Osteocyte (in vitro differentiated cells): ENCODE measurements around the gene ADGRB2. TPM values are rescaled to one million over a fixed set of nuclear protein-coding genes. Genes with fewer than 3 reads are reported as not detected.

Experiments used
- DNase-seq: peaks from one replicate; pipeline ENCODE4 v3.0.0; 2021; ENCODE audit warnings: mixed read lengths; ENCODE audit not compliant: unreplicated experiment; ENCODE audit errors: extremely low spot score
- H3K27ac Mint-ChIP-seq: one replicate; pipeline ENCODE4 v1.8.0; 2021; ENCODE audit warnings: mild to moderate bottlenecking, mixed read lengths; ENCODE audit not compliant: unreplicated experiment
- H3K27me3 Mint-ChIP-seq: one replicate; pipeline ENCODE4 v1.8.0; 2021; ENCODE audit warnings: mixed read lengths; ENCODE audit not compliant: unreplicated experiment
- H3K36me3 Mint-ChIP-seq: one replicate; pipeline ENCODE4 v1.8.0; 2021; ENCODE audit warnings: mixed read lengths; ENCODE audit not compliant: unreplicated experiment
- H3K4me1 Mint-ChIP-seq: one replicate; pipeline ENCODE4 v1.8.0; 2021; ENCODE audit warnings: mixed read lengths; ENCODE audit not compliant: unreplicated experiment
- H3K4me3 Mint-ChIP-seq: one replicate; pipeline ENCODE4 v1.8.0; 2021; ENCODE audit warnings: mild to moderate bottlenecking, moderate library complexity, mixed read lengths; ENCODE audit not compliant: unreplicated experiment
- H3K9me3 Mint-ChIP-seq: one replicate; pipeline ENCODE4 v1.8.0; 2021; ENCODE audit warnings: mixed read lengths; ENCODE audit not compliant: unreplicated experiment
- total RNA-seq: library from RNA; stranded (reverse); gene quantifications from 2 replicates; pipeline ENCODE4 v1.2.1, GENCODE V29; 2021
- TF ChIP-seq, protein P1 (sequence below): fragments of 200-600 bp; sonication (generic); IDR thresholded peaks from 2 replicates; pipeline ENCODE4 v1.5.0; 2021; ENCODE audit warnings: antibody characterized with exemption, mild to moderate bottlenecking, moderate library complexity

Gene ADGRB2
- total RNA-seq, 1 donor from 2014 or later: 8.2 TPM

DNA sequence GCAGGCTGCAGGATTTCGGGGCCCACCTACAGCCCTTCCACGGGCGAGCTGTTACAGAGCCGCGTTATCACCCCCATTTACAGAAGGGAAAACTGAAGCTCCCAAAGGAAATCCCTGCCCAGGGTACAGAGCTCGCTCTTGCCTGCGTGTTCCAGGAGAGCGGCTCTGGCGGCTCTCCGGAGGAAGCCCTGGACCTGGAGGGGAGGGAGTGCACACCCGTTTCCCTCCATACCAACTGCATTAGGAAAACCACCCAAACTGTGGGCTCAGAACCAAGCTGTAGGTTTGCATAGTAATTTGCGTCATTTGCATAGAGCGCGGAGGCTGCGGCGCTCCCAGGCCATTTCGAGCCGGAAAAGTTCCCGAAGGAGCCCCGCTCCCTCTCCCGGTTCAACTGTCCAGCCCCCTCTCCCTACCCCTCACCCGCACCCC lies 24.7 kb upstream of the ADGRB2 start:
- TF ChIP-seq, protein P1, sequence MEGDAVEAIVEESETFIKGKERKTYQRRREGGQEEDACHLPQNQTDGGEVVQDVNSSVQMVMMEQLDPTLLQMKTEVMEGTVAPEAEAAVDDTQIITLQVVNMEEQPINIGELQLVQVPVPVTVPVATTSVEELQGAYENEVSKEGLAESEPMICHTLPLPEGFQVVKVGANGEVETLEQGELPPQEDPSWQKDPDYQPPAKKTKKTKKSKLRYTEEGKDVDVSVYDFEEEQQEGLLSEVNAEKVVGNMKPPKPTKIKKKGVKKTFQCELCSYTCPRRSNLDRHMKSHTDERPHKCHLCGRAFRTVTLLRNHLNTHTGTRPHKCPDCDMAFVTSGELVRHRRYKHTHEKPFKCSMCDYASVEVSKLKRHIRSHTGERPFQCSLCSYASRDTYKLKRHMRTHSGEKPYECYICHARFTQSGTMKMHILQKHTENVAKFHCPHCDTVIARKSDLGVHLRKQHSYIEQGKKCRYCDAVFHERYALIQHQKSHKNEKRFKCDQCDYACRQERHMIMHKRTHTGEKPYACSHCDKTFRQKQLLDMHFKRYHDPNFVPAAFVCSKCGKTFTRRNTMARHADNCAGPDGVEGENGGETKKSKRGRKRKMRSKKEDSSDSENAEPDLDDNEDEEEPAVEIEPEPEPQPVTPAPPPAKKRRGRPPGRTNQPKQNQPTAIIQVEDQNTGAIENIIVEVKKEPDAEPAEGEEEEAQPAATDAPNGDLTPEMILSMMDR: no peak
- H3K4me1 Mint-ChIP-seq: peaks cover 7% of the 10 kb centered on the region
- H3K4me3 Mint-ChIP-seq: peak overlapping the region; percentile 82
- no peak for DNase-seq
- no peaks in the 10 kb centered on the region for H3K9me3 Mint-ChIP-seq
- peak overlapping the region; percentile 71 for H3K27ac Mint-ChIP-seq
- H3K27me3 Mint-ChIP-seq: no peaks in the 10 kb centered on the region
- H3K36me3 Mint-ChIP-seq: no peaks in the 10 kb centered on the region

DNA sequence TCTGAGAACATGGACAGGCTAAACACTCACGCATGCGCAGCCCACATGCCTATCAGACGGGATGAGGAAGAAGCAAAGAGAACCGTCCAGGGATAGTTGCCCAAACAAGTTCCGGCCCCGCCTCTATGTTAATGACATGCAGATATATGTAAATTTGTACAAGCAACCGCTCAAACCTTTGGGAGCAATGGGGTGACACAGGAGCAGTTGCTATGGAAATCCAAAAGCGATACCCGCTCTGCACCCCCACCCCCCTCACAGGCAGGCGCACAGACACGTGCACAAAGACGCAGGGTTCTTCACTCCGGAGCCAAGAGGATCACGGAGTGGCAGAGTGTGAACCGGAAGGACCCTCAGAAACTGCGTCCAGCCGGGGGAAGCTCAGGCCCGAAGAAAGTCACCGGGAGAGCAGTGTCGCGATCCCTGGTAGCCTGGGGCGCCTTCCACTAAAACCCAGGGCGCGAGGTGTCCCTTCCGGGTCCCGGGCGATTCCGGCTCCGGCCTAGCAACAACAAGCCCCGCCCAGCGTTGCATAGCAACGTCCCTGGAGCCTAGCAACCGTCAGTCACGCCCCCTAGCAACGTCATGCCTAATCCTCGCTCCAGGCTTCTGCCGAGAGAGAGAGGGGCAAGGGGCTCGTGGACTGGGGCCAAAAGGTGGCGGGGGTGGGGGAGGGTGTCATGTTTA lies 24.1 kb upstream of the ADGRB2 start:
- Mint-ChIP-seq H3K27me3 (no peaks in the 10 kb centered on the region), H3K9me3 (no peaks in the 10 kb centered on the region), H3K36me3 (no peaks in the 10 kb centered on the region), H3K4me3 (peak overlapping the region; percentile 82), H3K4me1 (peaks cover 7% of the 10 kb centered on the region), H3K27ac (peak overlapping the region; percentile 82)
- peak; percentile 95 for DNase-seq
- TF ChIP-seq, protein P1: no peak

DNA sequence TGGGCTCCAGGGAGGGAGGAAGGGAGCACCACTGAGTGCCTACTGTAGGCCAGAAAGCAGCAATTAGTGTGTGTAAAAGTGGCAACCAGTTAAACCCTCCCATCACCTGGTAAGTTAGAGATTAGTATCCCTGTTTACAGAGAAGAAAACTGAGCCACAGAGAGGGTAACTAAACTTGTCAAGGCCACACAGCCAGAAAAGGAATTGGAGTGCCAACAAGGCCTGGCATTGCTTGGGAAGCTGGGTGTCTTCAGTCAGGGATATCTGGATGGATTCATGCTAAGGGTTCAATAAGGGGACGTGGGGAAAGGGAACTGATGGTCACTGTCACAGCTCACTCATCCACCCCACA lies 23.6 kb upstream of the ADGRB2 start:
- H3K36me3 Mint-ChIP-seq: no peaks in the 10 kb centered on the region
- H3K9me3 Mint-ChIP-seq: no peaks in the 10 kb centered on the region
- TF ChIP-seq, protein P1: no peak
- peak overlapping the region; percentile 82 for H3K4me3 Mint-ChIP-seq
- DNase-seq: no peak
- H3K4me1 Mint-ChIP-seq: peaks cover 7% of the 10 kb centered on the region
- peak overlapping the region; percentile 82 for H3K27ac Mint-ChIP-seq
- H3K27me3 Mint-ChIP-seq: no peaks in the 10 kb centered on the region

DNA sequence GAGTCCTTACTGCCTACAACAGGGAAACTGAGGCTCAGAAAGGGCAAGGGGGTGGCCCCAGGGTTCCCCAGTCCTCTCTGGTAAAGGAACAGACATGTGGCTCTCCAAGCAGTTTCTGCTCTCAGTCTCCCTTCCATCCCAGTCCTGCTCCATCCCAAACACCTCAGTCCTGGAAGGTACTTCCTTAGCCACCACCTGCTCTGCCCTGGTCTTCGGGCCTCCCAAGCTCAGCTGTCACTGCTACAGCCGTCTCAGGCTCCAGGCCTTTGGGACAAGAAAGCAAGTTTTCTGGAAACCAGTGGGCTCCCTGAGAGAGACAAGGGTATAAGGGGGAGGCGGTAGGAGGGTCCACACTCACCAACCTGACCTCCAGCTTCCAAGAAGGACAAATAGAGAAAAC lies 23.1 kb upstream of the ADGRB2 start:
- peak overlapping the region; percentile 82 for H3K27ac Mint-ChIP-seq

DNA sequence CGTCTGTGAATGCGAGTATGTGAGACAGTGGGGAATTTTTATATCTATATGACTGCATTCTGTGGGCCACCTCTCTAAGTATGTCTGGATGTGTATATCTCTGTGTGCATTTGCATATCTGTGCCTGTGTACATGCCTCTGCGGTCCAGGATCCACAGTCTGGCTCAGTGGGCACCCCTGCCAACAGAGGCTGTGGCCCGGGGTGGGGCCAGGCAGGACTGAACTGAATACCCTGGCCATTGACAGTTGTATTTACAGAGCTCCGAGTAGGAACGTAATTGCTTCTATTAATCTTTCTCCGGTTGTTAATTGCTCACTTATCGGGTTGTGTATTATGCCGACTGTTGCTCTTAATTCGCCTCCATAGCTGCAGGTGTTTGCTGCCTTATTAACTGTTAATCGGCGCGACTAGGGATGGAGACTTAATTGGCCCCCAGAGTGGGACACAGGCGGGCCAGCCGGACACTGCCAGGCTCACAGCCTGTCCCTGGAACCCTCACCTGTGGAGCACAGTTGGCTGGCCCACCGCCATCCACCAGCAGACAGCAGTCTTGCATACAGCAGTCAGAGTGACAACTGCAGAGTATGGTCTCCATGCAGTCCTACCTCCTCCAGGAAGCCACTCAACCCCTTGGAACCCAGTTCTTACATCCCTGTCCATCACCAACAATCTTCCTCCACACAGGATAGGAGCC lies 22.4 kb upstream of the ADGRB2 start:
- DNase-seq: no peak
- peaks cover 11% of the 10 kb centered on the region for H3K4me1 Mint-ChIP-seq
- no peaks in the 10 kb centered on the region for H3K27me3 Mint-ChIP-seq
- no peak overlapping the region for H3K4me3 Mint-ChIP-seq
- H3K27ac Mint-ChIP-seq: no peak overlapping the region
- TF ChIP-seq, protein P1: no peak
- H3K9me3 Mint-ChIP-seq: no peaks in the 10 kb centered on the region
- no peaks in the 10 kb centered on the region for H3K36me3 Mint-ChIP-seq

More for the DNA sequence above, 23.1 kb upstream of the ADGRB2 start:
- Mint-ChIP-seq H3K4me3 (peak overlapping the region; percentile 82), H3K4me1 (peaks cover 10% of the 10 kb centered on the region), H3K9me3 (no peaks in the 10 kb centered on the region), H3K27me3 (no peaks in the 10 kb centered on the region), H3K36me3 (no peaks in the 10 kb centered on the region)
- no peak for DNase-seq
- TF ChIP-seq, protein P1: no peak
